H9 (cell line): ENCODE data around the gene LRRC8A. TPM values are rescaled to one million over a fixed set of nuclear protein-coding genes. Genes with fewer than 3 reads are reported as not detected.
A peak's percentile ranks its signal among the peaks of the same experiment; 100 is the strongest.

Source experiments
- DNase-seq: peaks from one replicate; pipeline ENCODE4 v3.0.0-alpha.2; 2017
- H2AFZ ChIP-seq: one replicate; pipeline ENCODE4 v1.6.1; 2013; ENCODE audit warnings: mild to moderate bottlenecking, low read length, control low read depth, moderate library complexity
- H2AK5ac ChIP-seq: 2 replicates; pipeline ENCODE4 v1.6.1; 2013; ENCODE audit warnings: low read length, control low read depth, mixed read lengths; ENCODE audit not compliant: insufficient read length
- H2BK120ac ChIP-seq: one replicate; pipeline ENCODE4 v1.6.1; 2013; ENCODE audit warnings: low read depth, mild to moderate bottlenecking, low read length, control low read depth, inconsistent platforms; ENCODE audit not compliant: poor library complexity, severe bottlenecking
- H2BK12ac ChIP-seq: 2 replicates; pipeline ENCODE4 v1.6.1; 2013; ENCODE audit warnings: low read length, control low read depth, mixed read lengths, low read depth; ENCODE audit not compliant: insufficient read length
- H2BK15ac ChIP-seq: 2 replicates; pipeline ENCODE4 v1.6.1; 2013; ENCODE audit warnings: low read depth, low read length, control low read depth
- H2BK20ac ChIP-seq: one replicate; pipeline ENCODE4 v1.6.1; 2013; ENCODE audit warnings: low read depth, mild to moderate bottlenecking, low read length, control low read depth, inconsistent platforms; ENCODE audit not compliant: poor library complexity, severe bottlenecking
- H2BK5ac ChIP-seq: 2 replicates; pipeline ENCODE4 v1.6.1; 2013; ENCODE audit warnings: low read length, control low read depth, mixed read lengths; ENCODE audit not compliant: insufficient read length
- H3K14ac ChIP-seq: 2 replicates; pipeline ENCODE4 v1.6.1; 2013; ENCODE audit warnings: low read length, control low read depth; ENCODE audit not compliant: insufficient read depth
- H3K18ac ChIP-seq: 2 replicates; pipeline ENCODE4 v1.6.1; 2013; ENCODE audit warnings: low read depth, mild to moderate bottlenecking, mixed read lengths, low read length, control low read depth; ENCODE audit not compliant: insufficient read length
- H3K23ac ChIP-seq: 2 replicates; pipeline ENCODE4 v1.6.1; 2013; ENCODE audit warnings: low read length, control low read depth, mixed read lengths, low read depth; ENCODE audit not compliant: insufficient read length
- H3K23me2 ChIP-seq: 2 replicates; pipeline ENCODE4 v1.6.1; 2013; ENCODE audit warnings: low read depth, mild to moderate bottlenecking, mixed read lengths, low read length, control low read depth; ENCODE audit not compliant: insufficient read length, poor library complexity, severe bottlenecking
- H3K27ac ChIP-seq: 2 replicates; pipeline ENCODE4 v1.5.1; 2013; ENCODE audit warnings: low read length, control low read depth, mixed read lengths, low read depth; ENCODE audit not compliant: insufficient read length
- H3K27me3 ChIP-seq: 2 replicates; pipeline ENCODE4 v1.6.1; 2013; ENCODE audit warnings: low read length, control low read depth, inconsistent platforms; ENCODE audit not compliant: insufficient read depth
- H3K4ac ChIP-seq: 2 replicates; pipeline ENCODE4 v1.6.1; 2013; ENCODE audit warnings: low read depth, mild to moderate bottlenecking, control low read depth, inconsistent platforms, low read length, moderate library complexity
- H3K4me1 ChIP-seq: 2 replicates; pipeline ENCODE4 v1.6.1; 2013; ENCODE audit warnings: low read length, control low read depth, inconsistent platforms; ENCODE audit not compliant: insufficient read depth
- H3K4me2 ChIP-seq: 2 replicates; pipeline ENCODE4 v1.6.1; 2013; ENCODE audit warnings: low read length, control low read depth, mixed read lengths; ENCODE audit not compliant: insufficient read length, insufficient read depth
- H3K56ac ChIP-seq: 2 replicates; pipeline ENCODE4 v1.6.1; 2013; ENCODE audit warnings: low read depth, mild to moderate bottlenecking, mixed read lengths, low read length, control low read depth; ENCODE audit not compliant: insufficient read length
- H3K79me1 ChIP-seq: 2 replicates; pipeline ENCODE4 v1.6.1; 2013; ENCODE audit warnings: low read depth, mild to moderate bottlenecking, moderate library complexity, low read length, control low read depth, inconsistent platforms; ENCODE audit not compliant: insufficient read depth, poor library complexity, severe bottlenecking
- H3K79me2 ChIP-seq: 2 replicates; pipeline ENCODE4 v1.6.1; 2013; ENCODE audit warnings: low read length, control low read depth, inconsistent platforms; ENCODE audit not compliant: insufficient read depth
- H3K9ac ChIP-seq: 2 replicates; pipeline ENCODE4 v1.6.1; 2013; ENCODE audit warnings: low read length, control low read depth, mixed read lengths; ENCODE audit not compliant: insufficient read length; ENCODE audit errors: extremely low read depth
- H3K9me3 ChIP-seq: one replicate; pipeline ENCODE4 v1.6.1; 2013; ENCODE audit warnings: low read depth, low read length, inconsistent platforms; ENCODE audit not compliant: control insufficient read depth
- H3T11ph ChIP-seq: one replicate; pipeline ENCODE4 v1.6.1; 2013; ENCODE audit warnings: mild to moderate bottlenecking, low read length, control low read depth, inconsistent platforms
- H4K20me1 ChIP-seq: one replicate; pipeline ENCODE4 v1.6.1; 2013; ENCODE audit not compliant: control insufficient read depth, insufficient read length, insufficient read depth
- H4K5ac ChIP-seq: 2 replicates; pipeline ENCODE4 v1.6.1; 2013; ENCODE audit warnings: low read depth, mild to moderate bottlenecking, mixed read lengths, low read length, control low read depth; ENCODE audit not compliant: insufficient read length
- H4K8ac ChIP-seq: replicated peaks from 2 replicates; pipeline ENCODE4 v1.6.1; 2013; ENCODE audit warnings: low read length, control low read depth, mixed read lengths, low read depth; ENCODE audit not compliant: insufficient read length
- H4K91ac ChIP-seq: 2 replicates; pipeline ENCODE4 v1.6.1; 2013; ENCODE audit warnings: low read depth, mild to moderate bottlenecking, moderate library complexity, mixed read lengths, low read length, control low read depth; ENCODE audit not compliant: insufficient read length
- H3K27ac Mint-ChIP-seq, 3 experiments: 2 replicates in 2 of 3; 3 replicates in 1 of 3; pipeline ENCODE4 v1.8.0; 2020 to 2021; ENCODE audit warnings: mixed read lengths in 3 of 3, mild to moderate bottlenecking in 1 of 3, moderate library complexity in 1 of 3
- H3K27me3 Mint-ChIP-seq: 2 replicates; pipeline ENCODE4 v1.8.0; 2021; ENCODE audit warnings: low read depth, mild to moderate bottlenecking, moderate library complexity, mixed read lengths
- H3K36me3 Mint-ChIP-seq, 3 experiments: 2 replicates in 2 of 3; 3 replicates in 1 of 3; pipeline ENCODE4 v1.8.0; 2020 to 2021; ENCODE audit warnings: low read depth in 3 of 3, mixed read lengths in 3 of 3; ENCODE audit not compliant: insufficient read depth in 1 of 3
- H3K4me1 Mint-ChIP-seq, 2 experiments: 2 replicates each; pipeline ENCODE4 v1.8.0; 2020; ENCODE audit warnings: mixed read lengths in 2 of 2
- H3K4me3 Mint-ChIP-seq, 2 experiments: 2 replicates in 1 of 2; 3 replicates in 1 of 2; pipeline ENCODE4 v1.8.0; 2020 to 2021; ENCODE audit warnings: mild to moderate bottlenecking in 2 of 2, mixed read lengths in 2 of 2, moderate library complexity in 1 of 2
- H3K9me3 Mint-ChIP-seq, 2 experiments: 2 replicates in 1 of 2; 3 replicates in 1 of 2; pipeline ENCODE4 v1.8.0; 2020; ENCODE audit warnings: mild to moderate bottlenecking in 2 of 2, mixed read lengths in 2 of 2, moderate library complexity in 1 of 2
- WGBS: extraction: QIAGEN DNeasy Blood & Tissue Kit; methylation state at CpG from one replicate; pipeline ENCODE4 v1.1.7; 2013; ENCODE audit warnings: missing lambda C conversion rate, low lambda C conversion rate, mixed read lengths; ENCODE audit not compliant: insufficient read length; ENCODE audit errors: extremely low coverage; 5-methylcytosine and 5-hydroxymethylcytosine counted together
- total RNA-seq: library from RNA; stranded (reverse); gene quantifications from 2 replicates; pipeline ENCODE4 v1.2.1, GENCODE V29; 2021
- TF ChIP-seq, protein P1 (sequence below): fragments of 200-600 bp; sonication (generic); conservative IDR thresholded peaks from 3 replicates; pipeline ENCODE4 v1.8.0; 2021; ENCODE audit warnings: antibody characterized with exemption, mild to moderate bottlenecking

LRRC8A gene
- total RNA-seq, 1 experiment from 2014 or later: 76.0 TPM

- Histone ChIP-seq H2BK15ac (no peak overlapping the region), H3K14ac (no peak overlapping the region; the same call in 1 of the 2 replicates), H3K9me3 (no peaks in the 10 kb centered on the region), H3K27ac (no peak overlapping the region), H2AK5ac (no peak overlapping the region), H3K79me1 (no peaks in the 10 kb centered on the region), H2BK20ac (no peak overlapping the region), H4K20me1 (no peaks in the 10 kb centered on the region), H2AFZ (no peak overlapping the region), H2BK120ac (no peak overlapping the region), H3K9ac (no peak overlapping the region), H4K91ac (no peak overlapping the region), H3T11ph (no peak overlapping the region), H2BK5ac (no peak overlapping the region), H3K18ac (no peak overlapping the region), H3K23ac (no peak overlapping the region), H3K56ac (no peak overlapping the region), H4K5ac (no peak overlapping the region), H2BK12ac (no peak overlapping the region), H3K27me3 (no peaks in the 10 kb centered on the region), H3K23me2 (no peaks in the 10 kb centered on the region), H3K4ac (no peak overlapping the region), H3K4me2 (no peak overlapping the region), H3K79me2 (peaks cover 15% of the 10 kb centered on the region; the same call in 1 of the 2 replicates), H3K4me1 (peaks cover 9% of the 10 kb centered on the region; the same call in 1 of the 2 replicates), H4K8ac (no peak overlapping the region)
- peaks cover 20 to 57% (median 37%) of the 10 kb centered on the region in 3 experiments; a peak in 6 of 7 replicates for H3K36me3 Mint-ChIP-seq
- H3K4me1 Mint-ChIP-seq: peaks cover 29 to 31% of the 10 kb centered on the region in 2 experiments
- WGBS: no CpG with 5 or more reads among the region's 15 CpGs
- H3K9me3 Mint-ChIP-seq: no peaks in the 10 kb centered on the region
- no peaks in the 10 kb centered on the region for H3K27me3 Mint-ChIP-seq
- peak overlapping the region in 2 of 3 experiments; percentile 32 to 76; a peak in 2 of 7 replicates for H3K27ac Mint-ChIP-seq
- DNase-seq: no peak
- H3K4me3 Mint-ChIP-seq: no peak overlapping the region
- TF ChIP-seq, protein P1, sequence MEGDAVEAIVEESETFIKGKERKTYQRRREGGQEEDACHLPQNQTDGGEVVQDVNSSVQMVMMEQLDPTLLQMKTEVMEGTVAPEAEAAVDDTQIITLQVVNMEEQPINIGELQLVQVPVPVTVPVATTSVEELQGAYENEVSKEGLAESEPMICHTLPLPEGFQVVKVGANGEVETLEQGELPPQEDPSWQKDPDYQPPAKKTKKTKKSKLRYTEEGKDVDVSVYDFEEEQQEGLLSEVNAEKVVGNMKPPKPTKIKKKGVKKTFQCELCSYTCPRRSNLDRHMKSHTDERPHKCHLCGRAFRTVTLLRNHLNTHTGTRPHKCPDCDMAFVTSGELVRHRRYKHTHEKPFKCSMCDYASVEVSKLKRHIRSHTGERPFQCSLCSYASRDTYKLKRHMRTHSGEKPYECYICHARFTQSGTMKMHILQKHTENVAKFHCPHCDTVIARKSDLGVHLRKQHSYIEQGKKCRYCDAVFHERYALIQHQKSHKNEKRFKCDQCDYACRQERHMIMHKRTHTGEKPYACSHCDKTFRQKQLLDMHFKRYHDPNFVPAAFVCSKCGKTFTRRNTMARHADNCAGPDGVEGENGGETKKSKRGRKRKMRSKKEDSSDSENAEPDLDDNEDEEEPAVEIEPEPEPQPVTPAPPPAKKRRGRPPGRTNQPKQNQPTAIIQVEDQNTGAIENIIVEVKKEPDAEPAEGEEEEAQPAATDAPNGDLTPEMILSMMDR: no peak
Measured at GRCh38 chr9:128891321-128892220, 9.6 kb downstream of the LRRC8A start.
